Measurements from ENCODE around the gene FRYL. TPM values are rescaled to one million over a fixed set of nuclear protein-coding genes. Genes with fewer than 3 reads are reported as not detected.

Gene FRYL
- total and polyA plus RNA-seq, 12 donors = 11.7 to 60.1 (median 36.4) TPM

DNA sequence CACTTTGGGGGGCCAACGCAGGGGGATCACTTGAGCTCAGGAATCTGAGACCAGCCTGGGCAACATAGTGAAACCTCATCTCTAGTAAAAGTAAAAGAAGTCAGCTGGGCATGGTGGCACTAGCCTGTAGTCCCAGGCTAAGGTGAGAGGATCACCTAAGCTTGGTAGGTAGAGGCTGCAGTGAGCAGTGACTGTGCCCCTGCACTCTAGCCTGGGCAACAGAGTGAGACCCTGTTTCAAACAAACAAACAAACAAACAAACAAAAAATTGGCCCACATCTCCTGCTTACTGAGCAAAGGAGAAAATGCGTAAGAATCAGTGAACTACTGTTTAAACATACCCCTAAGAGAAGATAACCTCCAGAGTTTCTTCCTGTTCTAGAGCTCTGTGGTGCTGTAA, 85.3 kb downstream of the FRYL start:
- DNase-seq (no peak), ATAC-seq (no peak)
- Histone ChIP-seq H3K4me3 (no peak overlapping the region), H3K27ac (no peak overlapping the region), H3K36me3 (no peaks in the 10 kb centered on the region), H3K27me3 (no peaks in the 10 kb centered on the region), H3K9me3 (no peaks in the 10 kb centered on the region), H3K4me1 (peaks cover 0 to 61% (median 29%) of the 10 kb centered on the region in 9 donors)
- intact Hi-C loops (cut with DNase I) = loop anchor here in 2 of 10 donors (10.0 kb wide), 2 partner anchors 80 to 140 kb away; partner anchors contain the start of gene OCIAD1 (in 1 of the 2)
- TF ChIP-seq, protein P1, sequence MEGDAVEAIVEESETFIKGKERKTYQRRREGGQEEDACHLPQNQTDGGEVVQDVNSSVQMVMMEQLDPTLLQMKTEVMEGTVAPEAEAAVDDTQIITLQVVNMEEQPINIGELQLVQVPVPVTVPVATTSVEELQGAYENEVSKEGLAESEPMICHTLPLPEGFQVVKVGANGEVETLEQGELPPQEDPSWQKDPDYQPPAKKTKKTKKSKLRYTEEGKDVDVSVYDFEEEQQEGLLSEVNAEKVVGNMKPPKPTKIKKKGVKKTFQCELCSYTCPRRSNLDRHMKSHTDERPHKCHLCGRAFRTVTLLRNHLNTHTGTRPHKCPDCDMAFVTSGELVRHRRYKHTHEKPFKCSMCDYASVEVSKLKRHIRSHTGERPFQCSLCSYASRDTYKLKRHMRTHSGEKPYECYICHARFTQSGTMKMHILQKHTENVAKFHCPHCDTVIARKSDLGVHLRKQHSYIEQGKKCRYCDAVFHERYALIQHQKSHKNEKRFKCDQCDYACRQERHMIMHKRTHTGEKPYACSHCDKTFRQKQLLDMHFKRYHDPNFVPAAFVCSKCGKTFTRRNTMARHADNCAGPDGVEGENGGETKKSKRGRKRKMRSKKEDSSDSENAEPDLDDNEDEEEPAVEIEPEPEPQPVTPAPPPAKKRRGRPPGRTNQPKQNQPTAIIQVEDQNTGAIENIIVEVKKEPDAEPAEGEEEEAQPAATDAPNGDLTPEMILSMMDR (IDR thresholded peaks at IDR 0.05) = no peak
- 81 to 94% methylated on average over 2 of the region's 2 CpGs for WGBS, 2 donors

DNA sequence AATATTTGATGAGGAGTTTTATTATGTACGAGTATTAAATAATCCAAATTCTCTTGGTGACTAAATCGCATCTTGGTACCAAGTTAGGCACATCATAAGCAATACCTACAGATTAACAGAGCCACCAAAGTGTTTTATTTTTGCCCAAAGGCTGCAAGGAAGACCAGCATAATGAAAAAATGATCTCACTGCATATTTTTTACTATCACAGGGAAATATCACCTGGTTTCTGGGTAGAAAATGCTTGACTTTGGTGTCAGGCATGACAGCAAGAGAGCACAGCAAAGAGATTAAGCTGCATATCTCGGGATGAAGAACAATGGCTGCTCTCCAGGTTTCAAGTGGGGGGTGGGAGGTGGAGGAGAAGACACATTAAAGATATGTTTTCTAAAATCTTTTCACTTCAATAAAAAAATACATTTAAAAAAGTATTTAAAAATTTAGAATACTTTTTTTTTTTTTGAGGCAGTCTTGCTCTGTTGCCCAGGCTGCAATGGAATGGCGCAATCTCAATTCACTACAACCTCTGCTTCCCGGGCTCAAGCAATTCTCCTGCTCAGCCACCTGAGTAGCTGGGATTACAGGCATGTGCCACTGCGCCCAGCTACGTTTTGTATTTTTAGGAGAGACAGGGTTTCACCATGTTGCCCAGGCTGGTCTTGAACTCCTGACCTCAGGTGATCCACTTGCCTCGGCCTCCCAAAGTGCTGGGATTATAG, 86.1 kb downstream of the FRYL start:
- intact Hi-C loops (cut with DNase I) = loop anchor here in 2 of 10 donors (10.0 kb wide), 2 partner anchors 81 to 141 kb away; partner anchors contain the start of gene OCIAD1 (in 1 of the 2)
- no peak overlapping the region for H3K4me3 ChIP-seq
- H3K27me3 ChIP-seq = no peaks in the 10 kb centered on the region
- no peak for ATAC-seq
- H3K4me1 ChIP-seq = peaks cover 0 to 53% (median 23%) of the 10 kb centered on the region in 9 donors
- H3K9me3 ChIP-seq = no peaks in the 10 kb centered on the region
- H3K36me3 ChIP-seq = no peaks in the 10 kb centered on the region
- no peak for DNase-seq
- WGBS, 2 donors = 90 to 91% methylated on average over 8 of the region's 8 CpGs
- TF ChIP-seq, protein P1 (IDR thresholded peaks at IDR 0.05) = no peak
- H3K27ac ChIP-seq = no peak overlapping the region

DNA sequence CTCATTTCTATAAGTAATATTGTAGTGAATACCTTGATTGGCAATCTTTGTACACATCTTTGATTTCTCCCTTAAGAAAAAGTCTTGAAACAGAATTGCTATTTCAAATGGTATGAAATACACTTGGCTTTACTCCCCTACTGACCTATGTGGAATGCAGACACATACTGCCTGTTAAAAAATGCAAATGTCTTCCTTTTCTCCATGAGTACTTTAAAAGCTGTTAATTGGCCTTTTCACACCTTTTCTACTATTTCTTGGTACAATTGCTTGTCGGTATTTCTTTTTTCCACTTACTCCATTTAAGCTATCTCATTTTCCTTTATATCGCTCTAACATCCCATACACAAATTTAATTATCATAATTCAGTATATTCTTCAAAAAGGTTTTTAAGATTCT, 87.2 kb downstream of the FRYL start:
- Histone ChIP-seq H3K36me3 (no peaks in the 10 kb centered on the region), H3K27me3 (no peaks in the 10 kb centered on the region), H3K9me3 (no peaks in the 10 kb centered on the region), H3K4me1 (peaks cover 0 to 47% (median 15%) of the 10 kb centered on the region in 9 donors), H3K27ac (no peak overlapping the region), H3K4me3 (no peak overlapping the region)
- WGBS, 2 donors = 83 to 87% methylated on average over 2 of the region's 2 CpGs
- intact Hi-C loops (cut with DNase I) = loop anchor here in 2 of 10 donors (10.0 kb wide), 2 partner anchors 82 to 142 kb away; partner anchors contain the start of gene OCIAD1 (in 1 of the 2)
- DNase-seq (no peak), ATAC-seq (no peak)
- TF ChIP-seq, protein P1 (IDR thresholded peaks at IDR 0.05) = no peak

DNA sequence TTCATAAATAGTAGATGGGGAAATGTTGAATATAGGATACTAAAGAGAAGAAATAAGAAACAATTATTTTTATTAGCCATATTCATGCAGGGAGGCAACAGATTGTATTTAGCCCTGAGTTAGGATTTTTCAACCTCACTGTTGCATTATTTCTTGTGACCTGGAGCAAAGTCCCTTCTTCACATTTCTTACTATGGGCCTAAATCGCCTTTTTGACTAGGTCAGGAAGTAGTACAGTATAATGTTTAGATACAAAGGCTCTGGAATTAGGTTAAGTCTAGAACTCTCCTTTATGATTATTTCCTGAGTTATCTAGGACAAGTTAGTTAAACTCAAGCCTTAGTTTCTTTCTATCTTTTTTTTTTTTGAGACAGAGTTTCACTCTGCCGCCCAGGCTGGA, 88.0 kb downstream of the FRYL start:
- no peak for DNase-seq
- intact Hi-C loops (cut with DNase I) = loop anchor here in 2 of 10 donors (10.0 kb wide), 2 partner anchors 83 to 143 kb away; partner anchors contain the start of gene OCIAD1 (in 1 of the 2)
- WGBS, 2 donors = 79 to 82% methylated on average over 2 of the region's 2 CpGs

More for the DNA sequence above, 88.0 kb downstream of the FRYL start:
- H3K4me3 ChIP-seq = no peak overlapping the region
- no peak overlapping the region for H3K27ac ChIP-seq
- no peaks in the 10 kb centered on the region for H3K9me3 ChIP-seq
- TF ChIP-seq, protein P1 (IDR thresholded peaks at IDR 0.05) = no peak
- no peak for ATAC-seq
- no peaks in the 10 kb centered on the region for H3K27me3 ChIP-seq
- H3K4me1 ChIP-seq = peaks cover 0 to 45% (median 15%) of the 10 kb centered on the region in 9 donors
- no peaks in the 10 kb centered on the region for H3K36me3 ChIP-seq

All from heart right ventricle (tissue), 16 donors.